HG03139 (cell line): Measurements from ENCODE around the gene IL17B.

ENCODE experiments used
- ATAC-seq: cut with Tn5 transposase; IDR thresholded peaks from one replicate; pipeline ENCODE4 v1.9.1; 2021; ENCODE audit not compliant: unreplicated experiment

Gene IL17B

GRCh38 chr5:149380466-149381121 is 1.5 kb upstream of the IL17B start:
- ATAC-seq, result no peak

- ATAC-seq, result no peak
These were observed 804 bp upstream of the IL17B start for GRCh38 chr5:149379818-149380374.

GRCh38 chr5:149378241-149378820 is 761 bp downstream of the IL17B start:
- no peak for ATAC-seq

GRCh38 chr5:149376711-149377447 is 2.2 kb downstream of the IL17B start:
- ATAC-seq, result no peak

- ATAC-seq, result no peak
These were observed 3.0 kb downstream of the IL17B start for GRCh38 chr5:149376104-149376503.

- ATAC-seq, result no peak
These were observed 3.7 kb downstream of the IL17B start for GRCh38 chr5:149375434-149375833.

- no peak for ATAC-seq
These were observed 4.3 kb downstream of the IL17B start for GRCh38 chr5:149374801-149375200.

GRCh38 chr5:149374303-149374702 is 4.8 kb downstream of the IL17B start:
- ATAC-seq, result no peak

- ATAC-seq, result no peak
These were observed 6.2 kb downstream of the IL17B start for GRCh38 chr5:149372932-149373331.

GRCh38 chr5:149372076-149372795 is 6.9 kb downstream of the IL17B start:
- ATAC-seq, result no peak

- ATAC-seq, result peak; percentile 87
These were observed 7.7 kb downstream of the IL17B start for GRCh38 chr5:149371296-149371962.

GRCh38 chr5:149370878-149371277 is 8.2 kb downstream of the IL17B start:
- ATAC-seq, result no peak

- ATAC-seq, result no peak
These were observed 11.0 kb downstream of the IL17B start for GRCh38 chr5:149367972-149368645.

- ATAC-seq, result peak; percentile 63
These were observed 11.7 kb downstream of the IL17B start for GRCh38 chr5:149367249-149367971.

GRCh38 chr5:149366169-149366729 is 12.8 kb downstream of the IL17B start:
- ATAC-seq, result no peak

- no peak for ATAC-seq
These were observed 13.7 kb downstream of the IL17B start for GRCh38 chr5:149365418-149365817.

GRCh38 chr5:149364719-149365118 is 14.4 kb downstream of the IL17B start:
- ATAC-seq, result no peak

GRCh38 chr5:149363936-149364335 is 15.2 kb downstream of the IL17B start:
- no peak for ATAC-seq

- no peak for ATAC-seq
These were observed 15.7 kb downstream of the IL17B start for GRCh38 chr5:149363358-149363757.
